GM13977 (cell line): ENCODE measurements around the gene KLHL24.
A peak's percentile ranks its signal among the peaks of the same experiment; 100 is the strongest.
"Not testable (repeated sequence)": the region's sequence is repeated elsewhere in the genome, so short reads cannot be mapped to it uniquely, and the experiment has no call there.

Source experiments
- DNase-seq: peaks from one replicate; pipeline ENCODE4 v3.0.0; 2012; ENCODE audit warnings: low spot score
- CTCF ChIP-seq: IDR thresholded peaks from 2 replicates; pipeline ENCODE4 v1.5.1; 2012; ENCODE audit warnings: mild to moderate bottlenecking, control low read depth; ENCODE audit not compliant: insufficient read depth; ENCODE audit errors: extremely low read depth, missing control alignments
- in situ Hi-C: fragments of 300-500 bp; cut with MboI; formaldehyde crosslinking; loops from one replicate; pipeline ENCODE4 v1.12.0; 2022; ENCODE audit warnings: low sequenced_read_pairs, low pct_unique_long_range_greater_than_20kb, mixed read lengths, inconsistent platforms; ENCODE audit not compliant: unreplicated experiment

The KLHL24 gene

DNA sequence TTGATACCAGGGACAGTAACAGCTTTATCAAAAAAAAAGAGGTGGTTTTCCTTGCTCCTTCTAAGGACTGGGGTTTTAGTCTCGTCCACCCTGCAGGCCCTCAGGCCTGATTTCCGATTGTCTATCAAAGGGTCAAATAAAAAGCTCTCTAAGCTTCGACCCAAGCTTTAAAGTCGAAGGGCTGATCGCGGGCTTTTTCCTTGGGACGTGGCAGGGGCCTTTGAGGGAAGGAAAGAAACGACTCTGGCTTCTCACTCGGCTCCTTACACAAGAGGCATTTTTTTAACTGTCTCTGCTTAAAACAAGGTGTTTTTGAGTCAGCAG is 354 bp upstream of the KLHL24 start:
- DNase-seq: no peak
- no peak for TF ChIP-seq CTCF
- in situ Hi-C loops: no loop called here

DNA sequence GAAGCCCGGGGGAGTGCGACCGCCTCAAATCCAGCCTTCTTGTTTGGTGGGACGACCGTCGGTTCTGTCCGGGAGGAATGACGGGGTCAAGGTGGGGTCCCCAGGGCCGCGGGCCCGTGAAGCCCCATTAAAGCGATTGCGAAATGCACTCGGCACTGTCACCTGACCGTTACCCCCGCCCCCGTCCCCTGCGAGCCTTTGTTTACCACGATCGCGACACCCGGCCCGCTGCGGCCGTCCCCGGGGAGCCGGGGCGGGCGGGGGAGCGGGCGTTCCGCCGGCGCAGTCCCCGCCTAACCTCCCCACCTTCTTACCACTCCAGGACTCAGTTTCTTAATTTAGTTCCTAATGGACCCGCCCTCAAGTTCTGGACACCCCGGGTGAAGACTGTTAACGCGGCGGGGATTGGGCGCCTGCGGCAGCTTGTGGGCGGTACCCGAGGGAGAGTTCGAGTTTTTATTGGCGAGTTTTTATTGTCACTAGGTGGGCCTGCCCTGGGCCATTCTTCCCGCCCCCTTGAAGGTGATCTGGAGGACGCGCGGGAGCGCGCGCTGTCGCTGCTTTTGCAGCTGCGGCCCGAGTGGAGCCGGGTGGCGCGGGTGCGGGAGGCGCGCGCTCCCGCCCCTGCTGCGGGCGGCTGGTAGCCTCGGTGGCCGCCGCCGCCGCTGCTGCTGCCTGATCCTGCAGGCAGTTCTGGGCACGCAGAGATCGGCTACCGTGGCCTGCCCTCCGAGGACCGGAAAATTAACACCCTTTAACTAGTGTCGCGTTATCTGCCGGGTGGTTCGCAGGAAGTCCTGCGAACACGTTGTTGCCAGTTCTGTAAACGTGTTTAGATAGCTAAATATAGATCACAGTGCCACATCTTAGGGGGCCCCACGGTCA is 1.0 kb downstream of the KLHL24 start:
- DNase-seq: peak; percentile 92
- no peak for TF ChIP-seq CTCF
- in situ Hi-C loops: no loop called here

DNA sequence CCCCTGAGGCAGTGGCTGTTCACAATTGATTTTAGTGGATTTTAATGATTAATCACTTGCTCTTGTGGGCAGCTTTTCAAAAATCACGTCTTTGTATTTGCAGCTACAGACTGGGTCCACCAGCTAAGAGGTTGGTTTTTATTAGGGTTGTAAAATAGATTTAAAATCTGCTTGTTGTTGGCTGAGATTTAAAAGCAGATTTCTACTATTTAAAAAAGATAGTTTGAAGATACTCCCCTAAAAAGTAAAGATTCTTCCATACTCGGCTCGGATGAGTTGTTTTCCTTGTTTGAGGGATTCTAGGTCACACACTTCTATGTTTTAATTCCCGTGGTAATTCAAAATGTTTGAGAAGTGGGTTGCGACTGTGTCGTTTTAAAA is 1.7 kb downstream of the KLHL24 start:
- in situ Hi-C loops: no loop called here
- no peak for DNase-seq
- TF ChIP-seq CTCF: no peak

DNA sequence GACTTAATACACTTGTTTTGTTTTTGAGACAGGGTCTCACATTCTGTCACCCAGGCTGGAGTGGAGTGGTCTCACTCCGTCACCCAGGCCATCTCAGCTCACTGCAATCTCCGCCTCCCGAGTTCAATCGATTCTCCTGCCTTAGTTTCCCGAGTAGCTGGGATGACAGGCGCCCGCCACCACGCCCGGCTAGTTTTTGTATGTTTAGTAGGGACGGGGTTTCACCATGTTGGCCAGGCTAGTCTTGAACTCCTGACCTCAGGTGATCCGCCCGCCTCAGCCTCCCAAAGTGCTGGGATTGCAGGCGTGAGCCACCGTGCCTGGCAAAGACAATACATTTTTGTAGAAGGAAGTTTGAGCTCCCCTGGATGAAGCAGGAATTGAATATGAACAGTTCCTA is 2.2 kb downstream of the KLHL24 start:
- DNase-seq, in situ Hi-C loops: not testable (repeated sequence)

DNA sequence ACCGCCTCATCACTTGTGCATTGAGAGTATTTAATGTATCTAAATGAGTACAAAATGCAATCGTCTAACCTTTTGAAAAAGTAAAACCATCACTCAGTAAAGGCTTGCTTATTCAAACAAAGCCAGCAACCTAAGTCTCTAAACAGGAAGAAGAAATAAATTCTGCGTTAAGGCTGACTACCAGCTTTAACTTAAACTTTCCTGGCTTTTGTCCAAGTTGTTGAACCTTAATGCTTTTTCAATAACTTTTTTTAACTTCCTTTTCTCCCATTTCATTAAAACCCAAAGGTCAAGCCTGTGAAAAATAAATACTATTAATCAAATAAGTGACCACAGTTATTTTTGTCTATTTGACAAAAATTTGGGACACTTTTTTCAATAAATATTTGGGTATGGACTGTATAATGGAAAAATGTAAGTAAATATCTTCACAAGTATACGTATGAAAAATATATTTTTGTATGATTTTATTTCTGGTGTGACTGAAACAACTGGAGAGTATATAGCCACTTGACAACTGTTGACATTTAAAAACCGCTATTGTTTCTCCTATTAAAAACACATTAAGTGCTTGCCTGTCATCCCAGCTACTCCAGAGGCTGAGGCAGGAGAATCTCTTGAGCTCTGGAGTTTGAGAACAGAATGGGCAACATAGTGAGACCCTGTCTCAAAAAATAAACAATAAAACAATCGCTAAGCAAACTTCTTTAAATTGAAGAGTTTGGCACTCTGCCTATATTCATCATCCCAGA is 2.9 kb downstream of the KLHL24 start:
- DNase-seq: no peak
- in situ Hi-C loops: no loop called here
- no peak for TF ChIP-seq CTCF

DNA sequence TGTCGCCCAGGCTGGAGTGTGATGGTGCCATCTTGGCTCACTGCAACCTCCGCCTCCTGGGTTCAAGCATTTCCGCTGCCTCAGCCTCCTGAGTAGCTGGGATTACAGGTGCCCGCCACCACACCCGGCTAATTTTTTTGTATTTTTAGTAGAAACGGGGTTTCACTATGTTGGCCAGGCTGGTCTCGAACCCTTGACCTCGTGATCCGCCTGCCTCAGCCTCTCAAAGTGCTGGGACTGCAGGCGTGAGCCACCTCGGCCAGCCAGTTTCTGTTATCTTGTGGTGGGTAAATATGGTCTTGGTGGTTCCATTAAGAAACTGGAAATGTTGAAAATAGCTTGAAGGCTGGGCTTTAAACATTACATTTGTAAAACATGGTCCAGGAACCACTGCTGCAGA is 5.2 kb downstream of the KLHL24 start:
- DNase-seq, in situ Hi-C loops: not testable (repeated sequence)

DNA sequence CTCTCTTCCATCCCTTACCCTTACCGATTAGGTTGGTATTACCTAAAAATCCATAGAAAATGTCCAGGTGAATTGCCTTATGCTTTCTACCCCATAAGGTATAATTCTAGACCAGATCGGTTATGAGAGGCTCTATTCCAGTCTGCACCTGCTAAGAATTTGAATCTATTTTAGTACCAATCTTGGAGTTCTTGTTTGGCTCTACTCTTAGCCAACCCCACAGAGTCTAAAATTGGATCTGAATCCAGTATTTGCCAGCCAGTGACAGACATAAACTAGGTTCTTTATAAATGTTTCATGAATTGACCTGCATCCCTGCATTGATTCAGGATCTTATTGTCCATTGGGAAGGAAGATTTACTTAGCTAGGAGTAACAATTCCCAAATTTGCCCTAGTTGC is 6.5 kb downstream of the KLHL24 start:
- DNase-seq: no peak
- no peak for TF ChIP-seq CTCF
- in situ Hi-C loops: no loop called here
